ENCODE results near the gene ZNF827.

GRCh38 chr4:145843639-145844038, 95.0 kb downstream of the ZNF827 start:
- TF ChIP-seq CTCF (IDR thresholded peaks at IDR 0.05) (no peak), POLR2AphosphoS5 (IDR thresholded peaks at IDR 0.05) (no peak)
